ENCODE measurements around the gene IRGC.

GRCh38 chr19:43684326-43684725 lies 31.6 kb upstream of the IRGC start:
- TF ChIP-seq CTCF (IDR thresholded peaks at IDR 0.05; ENCODE audit: extremely low read depth in 1 of 2, insufficient read depth in 1 of 2, low read depth in 1 of 2, low read length in 2 of 2) = no peak
- TF ChIP-seq JUN (IDR thresholded peaks at IDR 0.05; ENCODE audit: borderline replicate concordance, insufficient read depth, insufficient read length, low read depth) = no peak
- no peak for TF ChIP-seq POLR2AphosphoS5 (IDR thresholded peaks at IDR 0.05; ENCODE audit: insufficient read depth, low read depth, low read length)
- TF ChIP-seq POLR2A (IDR thresholded peaks at IDR 0.05; ENCODE audit: low read depth, low read length) = no peak
- no peak for TF ChIP-seq FOS (IDR thresholded peaks at IDR 0.05; ENCODE audit: borderline replicate concordance, insufficient read depth, low read length)
- no peak for TF ChIP-seq MAX (IDR thresholded peaks at IDR 0.05; ENCODE audit: insufficient read depth, insufficient read length)
- no peak for TF ChIP-seq GATA2 (IDR thresholded peaks at IDR 0.05; ENCODE audit: insufficient read depth, insufficient read length, low read depth, low read length)
- TF ChIP-seq EZH2 (IDR thresholded peaks at IDR 0.05; ENCODE audit: borderline replicate concordance, low read depth, low read length, severe bottlenecking) = no peak

Measured in endothelial cell of umbilical vein (primary cell).